GM15510 (cell line): Measurements from ENCODE around the gene KCTD3.

Experiments used
- POLR2A ChIP-seq: IDR thresholded peaks from 3 replicates; pipeline ENCODE4 v1.6.1; 2011; ENCODE audit warnings: borderline replicate concordance; ENCODE audit not compliant: insufficient read length; ENCODE audit errors: extremely low read depth

The KCTD3 gene

GRCh38 chr1:215543806-215544205 is 23.3 kb upstream of the KCTD3 start:
- TF ChIP-seq POLR2A = no peak

- TF ChIP-seq POLR2A = no peak
Measured at GRCh38 chr1:215544566-215544965, 22.5 kb upstream of the KCTD3 start.

DNA sequence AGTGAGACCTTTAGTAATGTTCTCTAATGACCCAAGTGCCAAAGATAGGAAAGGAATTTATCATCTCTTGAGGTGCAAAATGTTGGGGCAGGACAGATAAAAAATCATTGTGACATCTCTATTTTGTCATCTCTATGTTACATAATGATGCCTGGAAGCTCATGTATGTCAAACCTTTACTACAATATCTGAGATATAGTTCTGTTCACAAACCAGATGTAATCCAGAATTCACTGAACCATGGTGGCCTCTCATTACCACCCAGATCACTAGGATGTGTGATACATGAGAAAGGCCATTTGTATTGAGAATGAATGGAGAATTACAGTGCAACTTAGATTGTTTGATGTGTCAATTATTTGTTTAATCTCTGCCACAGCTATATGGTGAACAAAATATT is 22.0 kb upstream of the KCTD3 start:
- no peak for TF ChIP-seq POLR2A

DNA sequence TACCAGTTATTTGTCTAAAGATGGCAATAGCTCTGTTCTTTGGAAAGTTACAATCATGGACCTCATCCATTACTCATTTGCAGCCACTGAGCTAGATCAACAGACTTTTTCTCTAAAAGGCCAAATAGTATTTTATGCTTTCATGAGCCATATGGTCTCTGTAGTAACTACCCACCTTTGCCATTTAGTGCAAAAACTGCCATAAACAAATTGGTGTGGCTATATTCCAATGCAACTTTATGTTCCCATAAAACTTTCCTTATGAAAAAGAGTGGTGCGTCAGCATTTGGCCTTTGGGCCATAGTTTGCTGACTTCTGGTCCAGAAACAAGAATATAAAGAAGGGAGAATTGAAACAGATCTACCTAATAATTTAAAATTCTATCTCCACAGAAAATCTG is 20.1 kb upstream of the KCTD3 start:
- no peak for TF ChIP-seq POLR2A

DNA sequence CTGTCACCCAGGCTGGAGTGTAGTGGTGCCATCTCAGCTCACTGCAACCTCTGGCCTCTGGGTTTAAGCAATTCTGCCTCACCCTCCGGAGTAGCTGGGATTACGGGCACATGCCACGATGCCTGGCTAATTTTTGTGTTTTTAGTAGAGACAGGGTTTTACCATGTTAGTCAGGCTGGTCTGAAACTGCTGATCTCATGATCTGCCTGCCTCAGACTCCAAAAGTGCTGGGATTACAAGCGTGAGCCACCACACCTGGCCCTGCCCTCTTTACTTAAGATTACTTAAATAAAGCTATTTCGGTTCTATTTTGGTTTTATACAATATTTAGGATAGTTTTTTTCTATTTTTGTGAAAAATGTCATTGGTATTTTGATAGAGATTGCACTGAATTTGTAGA is 15.3 kb upstream of the KCTD3 start:
- no peak for TF ChIP-seq POLR2A

DNA sequence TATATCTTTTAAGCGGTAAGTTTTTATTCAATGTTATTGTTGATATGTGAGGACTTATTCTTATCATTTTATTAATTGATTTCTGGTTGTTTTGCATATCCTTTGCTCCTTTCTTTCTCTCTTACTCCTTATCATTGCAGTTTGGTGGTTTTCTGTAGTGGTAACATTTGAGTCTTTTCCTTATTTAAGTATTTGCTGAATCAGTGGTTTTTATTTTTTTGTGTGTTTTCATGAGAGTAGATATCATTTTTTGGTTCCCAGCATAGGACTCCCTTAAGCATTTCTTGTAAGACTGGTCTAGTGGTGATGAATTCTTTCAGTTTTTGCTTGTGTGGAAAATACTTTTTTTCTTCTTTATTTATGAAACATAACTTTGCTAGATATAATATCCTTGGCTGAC is 12.2 kb upstream of the KCTD3 start:
- no peak for TF ChIP-seq POLR2A

DNA sequence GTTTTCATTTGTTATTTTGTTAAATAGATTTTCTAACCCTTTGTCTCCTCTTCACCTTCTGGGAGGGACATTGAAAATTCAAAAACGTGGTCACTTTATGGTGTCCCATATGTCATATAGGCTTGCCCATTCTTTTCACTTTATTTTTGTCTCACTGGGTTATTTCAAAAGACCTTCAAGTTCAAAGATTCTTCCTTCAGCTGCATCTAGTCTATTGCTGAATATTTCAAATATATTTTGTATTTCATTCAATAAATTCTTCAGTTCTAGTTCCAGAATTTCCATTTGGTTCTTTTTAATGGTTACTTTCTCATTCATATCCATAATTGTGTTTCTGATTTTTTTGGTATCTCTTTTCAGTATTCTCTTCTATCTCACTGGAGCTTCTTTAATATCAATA is 11.6 kb upstream of the KCTD3 start:
- TF ChIP-seq POLR2A = no peak

DNA sequence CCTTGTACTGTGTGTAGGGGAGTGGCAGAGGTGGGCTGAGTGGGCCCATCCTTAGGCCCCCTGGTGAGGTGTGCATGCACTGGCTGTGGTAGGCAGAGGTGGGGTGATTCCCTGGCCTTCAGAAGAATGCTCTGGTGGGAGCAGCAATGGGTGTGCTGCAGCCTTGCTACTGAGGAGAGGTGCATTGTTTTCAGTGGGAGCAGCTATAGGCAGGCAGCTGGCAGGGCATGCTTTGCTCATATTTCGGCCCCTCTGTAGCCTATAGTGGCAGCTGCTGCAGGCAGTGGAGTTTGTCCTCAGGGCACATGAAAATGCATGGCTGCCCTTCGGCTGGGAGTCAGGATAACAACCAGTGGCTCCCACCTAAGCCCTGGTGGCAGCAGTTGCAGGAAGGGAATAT is 10.1 kb upstream of the KCTD3 start:
- no peak for TF ChIP-seq POLR2A

GRCh38 chr1:215557504-215557903 is 9.6 kb upstream of the KCTD3 start:
- TF ChIP-seq POLR2A = no peak

GRCh38 chr1:215557992-215558626 is 9.0 kb upstream of the KCTD3 start:
- TF ChIP-seq POLR2A = no peak

- no peak for TF ChIP-seq POLR2A
Measured at GRCh38 chr1:215567491-215568298, 591 bp downstream of the KCTD3 start.

DNA sequence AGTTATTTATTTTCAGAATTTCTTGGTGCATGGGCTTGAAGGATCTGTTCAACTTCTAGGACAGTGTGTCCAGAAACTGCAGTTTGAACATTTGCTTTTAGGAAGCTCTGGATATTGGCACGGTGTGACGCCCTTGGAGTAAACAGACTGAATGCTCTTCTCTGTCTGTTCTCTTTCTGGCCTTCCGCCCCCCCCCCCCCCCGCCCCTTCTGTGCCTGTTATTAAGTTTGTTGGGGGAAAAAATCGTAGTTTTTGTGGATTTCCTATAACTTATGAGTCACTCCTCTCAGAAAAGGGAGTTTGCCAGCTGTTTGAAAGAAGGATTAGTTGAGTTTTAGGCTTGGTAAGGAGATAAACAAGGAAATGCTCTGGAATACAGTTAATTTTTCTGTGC is 1.2 kb downstream of the KCTD3 start:
- TF ChIP-seq POLR2A = no peak

GRCh38 chr1:215569986-215570824 is 3.1 kb downstream of the KCTD3 start:
- no peak for TF ChIP-seq POLR2A

- no peak for TF ChIP-seq POLR2A
Measured at GRCh38 chr1:215581896-215582295, 14.8 kb downstream of the KCTD3 start.

DNA sequence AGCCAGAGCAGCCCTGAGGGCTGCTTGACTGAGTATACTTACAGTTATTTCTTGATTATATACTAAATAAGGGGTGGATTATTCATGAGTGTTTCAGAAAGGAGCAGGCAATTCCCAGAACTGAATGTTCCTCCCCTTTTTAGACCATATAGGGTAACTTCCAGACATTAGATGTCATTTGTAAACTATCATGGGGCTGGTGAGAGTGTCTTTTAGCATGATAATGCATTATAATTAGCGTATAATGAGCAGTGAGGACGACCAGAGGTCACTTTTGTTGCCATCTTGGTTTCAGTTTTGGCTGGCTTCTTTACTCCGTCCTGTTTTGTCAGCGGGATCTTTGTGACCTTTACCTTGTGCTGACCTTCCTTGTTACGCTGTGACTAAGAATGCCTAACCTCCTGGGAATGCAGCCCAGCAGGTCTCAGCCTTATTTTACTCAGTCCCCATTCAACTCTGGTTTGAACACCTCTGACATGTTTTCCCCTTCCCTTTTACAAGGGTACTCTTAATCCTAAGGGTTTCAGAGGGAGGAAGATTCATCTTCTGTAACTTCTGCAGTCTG is 16.2 kb downstream of the KCTD3 start:
- no peak for TF ChIP-seq POLR2A
